GOT3 (cell line): ENCODE measurements around the gene MPG.
A peak's percentile ranks its signal among the peaks of the same experiment; 100 is the strongest.
"Not testable (repeated sequence)": the region's sequence is repeated elsewhere in the genome, so short reads cannot be mapped to it uniquely, and the experiment has no call there.

ENCODE experiments used
- DNase-seq: peaks from one replicate; lab custom pipeline; 2025; ENCODE audit warnings: mixed read lengths; lab: John Stamatoyannopoulos, UW

Gene MPG, protein sequence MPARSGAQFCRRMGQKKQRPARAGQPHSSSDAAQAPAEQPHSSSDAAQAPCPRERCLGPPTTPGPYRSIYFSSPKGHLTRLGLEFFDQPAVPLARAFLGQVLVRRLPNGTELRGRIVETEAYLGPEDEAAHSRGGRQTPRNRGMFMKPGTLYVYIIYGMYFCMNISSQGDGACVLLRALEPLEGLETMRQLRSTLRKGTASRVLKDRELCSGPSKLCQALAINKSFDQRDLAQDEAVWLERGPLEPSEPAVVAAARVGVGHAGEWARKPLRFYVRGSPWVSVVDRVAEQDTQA

DNA sequence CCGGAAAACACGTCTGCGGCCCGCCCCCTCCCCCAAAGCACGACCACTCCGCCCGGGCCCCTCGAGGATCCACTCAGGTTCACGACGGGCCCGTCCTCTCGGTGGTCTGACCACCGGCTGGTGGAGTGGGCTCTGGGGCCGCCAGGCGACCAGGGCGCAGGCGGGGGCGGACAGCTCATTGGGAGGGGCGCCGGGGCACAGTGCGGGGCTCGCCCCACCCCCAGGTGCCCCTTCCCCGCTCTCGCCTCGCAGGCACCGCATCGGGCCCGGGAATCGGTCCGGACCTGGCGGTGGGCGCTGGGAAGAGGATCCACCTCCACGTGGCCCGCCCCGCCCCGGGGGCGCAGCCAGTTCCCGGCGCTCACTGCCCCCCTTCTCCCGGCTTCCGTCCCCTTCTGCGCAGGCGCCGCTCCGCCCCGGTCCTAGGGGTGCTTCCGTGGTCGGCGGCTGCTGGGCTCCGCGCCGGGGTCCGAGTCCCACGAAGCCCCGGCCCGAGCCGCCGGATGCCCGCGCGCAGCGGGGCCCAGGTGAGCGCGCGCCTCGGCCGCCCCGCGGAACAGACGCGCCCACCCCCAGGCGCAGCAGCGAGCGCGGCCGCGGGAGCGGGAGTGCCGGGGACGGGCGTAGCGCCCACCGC is at the start of gene MPG:
Gene MPG (plus strand): TSS at position 419 of the 637 bp plus-strand sequence. CDS start 85 bp downstream, at position 504.
- peak; percentile 29 for DNase-seq

DNA sequence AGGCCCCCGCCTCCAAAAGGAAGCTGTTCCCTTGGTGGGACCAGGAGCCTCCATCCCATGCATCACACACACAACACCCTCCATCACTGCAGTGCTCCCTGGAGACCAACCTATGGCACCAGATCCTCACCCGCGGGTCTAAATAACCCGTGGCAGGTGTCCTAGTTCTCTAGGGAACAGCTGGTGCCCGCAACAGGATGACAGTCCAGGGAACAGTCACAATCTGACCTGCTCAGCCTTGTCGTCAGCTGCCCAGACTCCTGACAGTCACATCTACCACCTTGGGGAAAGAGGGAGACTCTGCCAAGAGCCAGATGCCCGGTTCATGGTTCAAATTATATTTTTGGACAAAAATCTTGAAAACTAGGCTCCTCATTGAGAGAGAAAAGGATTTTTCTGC is 47.4 kb upstream of the MPG start:
- DNase-seq: not testable (repeated sequence)

DNA sequence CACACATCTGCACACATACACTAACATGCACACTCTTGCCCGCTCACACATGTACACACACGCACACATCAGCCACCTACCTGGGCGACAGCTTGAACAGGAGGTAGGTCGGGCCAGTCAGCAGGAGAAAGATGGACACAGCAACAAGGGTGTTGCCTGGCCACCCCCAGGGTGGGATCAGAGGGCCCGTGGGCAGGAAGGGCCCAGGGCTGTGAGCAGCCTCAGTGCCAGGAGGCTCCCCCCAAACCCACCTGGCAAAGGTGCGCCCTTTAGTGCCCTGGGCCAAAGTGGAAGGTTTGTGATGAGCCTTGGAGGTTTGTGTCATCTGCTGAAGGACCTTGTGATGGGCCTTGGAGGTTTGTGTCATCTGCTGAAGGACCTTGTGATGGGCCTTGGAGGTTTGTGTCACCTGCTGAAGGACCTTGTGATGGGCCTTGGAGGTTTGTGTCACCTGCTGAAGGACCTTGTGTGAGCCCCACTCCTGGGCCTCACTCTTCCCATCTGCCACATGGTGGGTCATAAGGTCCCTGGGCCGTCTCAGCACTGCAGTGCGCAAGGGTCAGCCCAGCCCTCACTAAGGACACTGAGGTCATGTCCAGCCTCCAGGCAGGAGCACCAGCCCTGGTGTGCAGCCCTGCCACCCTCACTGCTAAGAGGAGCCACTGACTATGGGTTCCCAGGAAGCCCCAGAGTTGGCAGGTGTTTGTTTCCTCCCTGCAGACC is 44.7 kb upstream of the MPG start:
- not testable (repeated sequence) for DNase-seq

DNA sequence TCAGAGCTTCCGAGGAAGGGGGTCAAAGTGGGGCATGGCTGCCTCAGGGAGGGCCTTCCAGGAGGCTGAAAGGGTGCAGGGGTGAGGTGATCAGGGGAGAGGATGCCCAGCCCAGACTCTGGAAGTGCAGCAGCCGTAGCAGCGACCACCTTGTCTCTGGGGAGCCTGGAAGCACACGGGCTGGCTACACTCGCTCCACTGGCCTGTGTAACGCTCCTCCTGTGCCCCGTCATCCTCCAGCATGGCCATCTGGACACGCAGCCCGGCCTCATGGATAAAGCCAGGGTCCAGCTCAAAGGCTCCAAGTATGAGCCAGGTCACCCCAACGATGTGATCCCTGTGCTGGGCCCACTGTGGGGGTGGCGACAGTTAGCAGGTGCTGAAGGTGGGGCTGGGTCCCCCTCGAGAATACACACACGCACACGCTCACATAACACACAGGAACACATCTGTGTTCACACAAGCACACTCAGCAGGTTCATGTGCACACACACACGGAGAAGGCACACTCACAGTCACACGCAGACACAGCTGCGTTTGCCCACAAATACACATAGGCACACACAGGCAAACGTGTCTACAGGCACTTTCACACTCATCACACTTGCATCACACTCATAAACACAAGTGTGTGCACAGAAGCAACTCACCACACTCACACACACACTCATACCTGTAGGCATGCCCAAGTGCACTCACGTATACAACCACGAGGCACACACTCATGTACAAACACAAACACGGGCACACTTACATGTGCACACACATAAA is 44.0 kb upstream of the MPG start:
- DNase-seq: no peak

DNA sequence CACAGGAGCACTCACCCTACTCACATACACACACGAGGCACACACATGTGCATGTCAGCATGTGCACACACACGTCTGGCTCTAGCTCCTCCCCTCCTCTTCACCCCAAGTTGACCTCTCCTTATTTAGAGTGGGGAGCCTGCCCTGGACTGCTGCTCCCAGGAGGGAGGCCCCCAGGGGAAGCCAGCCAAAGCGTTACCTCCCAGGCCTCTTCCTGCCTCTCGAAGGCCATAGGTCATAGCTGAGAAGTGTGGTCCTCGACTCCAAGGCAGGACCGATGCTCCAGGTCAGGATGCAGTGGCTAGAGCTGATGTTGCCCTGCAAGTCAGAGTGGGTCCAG is 43.4 kb upstream of the MPG start:
- DNase-seq: no peak

DNA sequence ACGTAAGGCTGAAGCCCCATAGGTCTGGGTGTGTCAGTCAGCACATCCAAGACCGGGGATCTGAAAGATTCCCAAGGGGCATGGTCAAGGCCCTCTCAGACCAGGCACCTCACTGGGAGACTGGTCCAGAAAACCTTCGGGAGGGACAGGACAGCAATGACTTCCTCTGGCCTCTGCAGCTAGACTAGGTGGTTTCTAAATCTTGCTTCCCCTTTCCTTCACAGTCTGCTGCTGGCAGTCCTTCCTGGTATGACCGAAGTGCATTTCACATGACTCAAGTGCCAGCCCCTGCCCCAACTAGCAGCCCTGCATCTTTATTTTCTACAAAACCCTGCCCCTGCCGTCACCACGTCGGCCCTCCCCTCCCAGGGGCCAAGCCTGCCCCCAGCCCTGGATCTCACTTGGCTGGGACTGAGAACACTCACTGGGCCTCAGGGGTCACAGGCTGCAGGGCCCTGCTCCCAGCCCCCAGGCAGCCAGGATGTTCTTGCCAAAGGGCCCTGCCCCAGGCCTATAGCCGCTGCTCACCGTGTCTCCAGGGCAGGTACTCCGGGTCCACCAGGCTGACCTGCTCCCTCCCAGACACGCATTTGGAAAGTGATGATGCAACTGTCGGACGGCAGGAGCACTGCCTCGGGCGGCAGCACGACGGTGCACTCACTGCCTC is 42.9 kb upstream of the MPG start:
- DNase-seq: no peak

DNA sequence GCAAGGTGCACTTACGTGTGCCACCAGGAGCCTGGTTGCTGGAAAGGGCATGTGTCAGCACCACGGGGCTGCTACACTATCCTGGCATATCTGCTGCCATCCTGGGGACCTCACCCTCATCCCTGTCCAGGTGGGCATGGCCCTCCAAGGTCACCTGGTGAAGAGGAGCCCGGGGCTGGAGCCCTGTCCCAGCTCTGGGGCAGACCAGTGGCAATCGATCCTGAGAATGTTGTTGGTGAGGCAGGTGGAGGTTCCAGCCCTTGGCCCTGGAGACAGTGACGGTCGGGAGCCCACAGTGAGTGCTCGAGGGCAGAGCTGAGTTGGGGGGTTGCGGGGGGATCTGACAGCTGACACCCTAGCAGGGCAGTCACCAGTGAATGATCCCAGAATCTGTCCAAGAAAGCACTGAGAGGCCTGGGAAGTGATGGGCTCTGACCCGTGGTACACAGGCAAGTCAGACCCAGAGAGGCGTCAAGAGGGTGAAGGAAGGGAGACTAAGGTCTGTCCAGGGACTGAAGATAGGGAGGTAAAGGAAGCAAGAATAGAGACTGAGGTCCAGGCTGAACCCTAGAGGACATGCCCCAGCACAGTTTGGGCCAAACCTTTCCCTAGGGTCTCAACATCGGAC is 42.2 kb upstream of the MPG start:
- DNase-seq: no peak

DNA sequence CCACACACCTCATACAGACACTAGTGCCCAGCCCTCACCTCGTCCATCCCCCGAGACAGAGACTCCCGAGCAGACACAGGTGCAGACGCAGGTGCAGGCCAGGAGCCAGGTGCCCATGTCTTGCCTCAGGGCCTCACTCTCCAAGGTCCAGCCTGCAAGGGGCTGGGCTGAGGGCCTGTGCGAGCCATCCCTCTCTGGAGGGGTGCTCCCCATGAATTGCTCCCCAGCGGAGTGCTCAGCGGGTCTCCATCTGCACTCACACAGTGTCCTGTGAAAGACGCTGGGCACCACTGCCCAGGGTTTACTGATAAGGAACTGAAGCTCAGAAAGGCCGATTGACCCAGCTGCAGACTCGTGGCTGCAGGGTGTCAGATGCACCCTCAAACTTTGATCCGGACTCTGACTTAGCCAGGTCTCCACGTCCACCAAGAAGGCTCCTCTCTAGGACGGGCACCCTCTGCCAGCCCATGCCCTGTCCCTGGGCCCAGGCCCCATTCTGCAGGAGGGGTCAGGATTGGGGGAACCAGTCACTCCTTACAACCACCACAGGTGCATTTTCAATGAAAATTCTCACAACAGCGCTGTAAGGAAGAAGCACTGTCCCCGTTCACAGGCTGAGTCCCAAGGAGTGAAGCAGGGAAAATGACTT is 41.6 kb upstream of the MPG start:
- no peak for DNase-seq

DNA sequence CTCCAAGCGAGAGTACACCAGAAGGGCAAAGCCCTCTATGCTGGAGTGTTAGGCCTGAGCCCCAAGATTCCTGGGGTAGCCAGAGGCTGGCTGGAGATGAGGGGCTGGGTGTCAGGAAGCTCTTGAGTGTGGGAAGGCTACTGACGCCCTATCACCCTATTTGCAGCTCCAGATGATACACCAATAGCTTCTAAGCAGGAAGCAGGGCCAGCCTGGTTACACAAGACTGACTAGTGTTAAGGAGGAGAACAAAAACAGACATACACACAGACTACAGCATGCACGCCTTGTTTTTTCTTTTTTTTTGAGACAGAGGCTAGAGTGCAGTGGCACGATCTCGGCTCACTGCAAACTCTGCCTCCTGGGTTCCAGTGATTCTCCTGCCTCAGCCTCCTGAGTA is 40.5 kb upstream of the MPG start:
- no peak for DNase-seq

DNA sequence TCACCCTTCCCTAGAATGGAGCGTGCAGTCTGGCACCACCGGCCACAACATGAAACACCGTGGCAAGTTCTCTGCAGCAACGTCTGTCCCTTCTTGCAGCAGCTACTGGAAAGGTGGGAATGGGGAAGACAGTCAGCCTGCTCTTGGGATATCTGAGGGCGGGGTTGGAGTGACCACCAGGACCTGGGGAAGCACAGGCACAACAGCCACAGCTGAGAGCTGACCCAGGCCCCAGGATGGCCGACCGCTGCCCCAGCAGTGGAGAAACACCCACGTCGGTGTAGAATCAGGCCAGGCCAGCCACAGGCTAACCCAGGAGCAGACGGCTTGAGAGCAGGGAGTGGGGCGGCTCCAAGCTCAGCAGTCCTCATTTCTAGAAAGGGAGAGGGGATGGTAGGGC is 39.8 kb upstream of the MPG start:
- DNase-seq: not testable (repeated sequence)

DNA sequence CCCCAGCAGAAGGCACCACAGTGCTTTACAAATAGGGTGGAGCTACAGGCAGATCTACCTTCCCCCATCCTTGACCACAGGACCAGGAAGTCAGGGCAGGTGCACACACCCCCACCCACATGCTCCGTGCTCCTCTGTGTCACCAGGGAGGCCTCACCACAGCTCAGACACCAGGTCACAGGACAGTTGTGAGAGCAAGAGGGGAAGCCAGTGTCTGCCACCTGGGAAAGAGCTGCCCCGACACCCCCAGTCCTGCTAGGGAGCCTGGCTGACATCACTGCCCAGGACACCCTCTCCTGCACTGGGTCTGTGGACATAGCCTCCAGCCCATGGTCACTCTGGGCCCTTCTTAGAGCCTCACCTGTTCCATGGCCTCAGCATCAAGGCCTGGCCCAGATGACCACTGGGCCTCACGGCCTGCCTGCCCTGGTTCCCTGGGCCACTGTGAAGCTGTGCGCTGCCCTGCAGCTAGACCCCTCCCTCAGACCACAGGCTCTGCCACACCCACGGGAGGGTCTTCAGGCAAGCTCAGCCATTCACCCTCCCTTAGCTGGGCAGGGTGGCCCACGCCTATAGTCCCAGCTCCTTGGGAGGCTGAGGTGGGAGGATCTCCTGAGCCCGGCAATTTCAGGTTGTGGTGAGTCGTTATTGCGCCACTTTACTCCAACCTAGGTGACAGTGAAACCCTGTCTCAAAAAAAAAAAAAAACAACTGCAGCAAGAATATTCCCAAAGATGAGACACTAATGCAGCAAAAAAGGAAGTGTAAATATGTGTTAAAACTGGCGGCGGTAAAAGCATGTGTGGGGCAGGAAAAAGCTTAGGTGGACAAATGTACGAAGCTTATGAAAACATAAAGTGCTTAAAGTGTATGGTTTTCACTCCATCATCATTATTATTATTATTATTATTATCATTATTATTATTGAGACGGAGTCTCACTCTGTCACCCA is 38.8 kb upstream of the MPG start:
- DNase-seq: no peak

DNA sequence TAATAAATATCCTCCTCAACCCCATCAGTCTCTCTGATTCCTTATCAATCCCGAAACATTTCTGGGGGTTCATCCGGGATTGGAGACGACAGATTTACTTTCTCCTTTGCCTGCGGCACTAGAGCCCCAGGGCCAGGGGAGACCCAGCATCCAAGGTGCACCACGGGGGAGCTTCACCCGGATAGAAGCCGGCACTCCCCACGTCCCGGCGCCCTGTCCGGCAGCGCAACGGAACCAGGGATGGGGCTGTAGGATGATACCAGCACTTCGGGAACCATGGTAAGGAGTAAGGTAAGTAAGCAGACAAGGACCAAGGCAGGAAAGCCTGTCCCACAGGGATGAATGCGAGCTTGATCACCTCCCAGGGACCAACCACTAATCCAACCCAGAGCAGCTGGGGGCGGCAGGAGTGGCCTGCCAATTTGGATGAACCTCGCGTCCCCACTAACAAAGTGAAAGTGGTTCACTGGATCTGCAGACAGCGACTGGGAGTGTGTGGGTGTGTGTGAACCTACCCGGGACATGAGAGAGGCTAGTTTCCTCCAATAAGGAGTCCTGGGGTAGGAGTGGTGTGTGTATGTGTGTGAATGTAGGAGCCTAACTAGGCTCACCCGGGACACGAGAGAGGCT is 36.5 kb upstream of the MPG start:
- DNase-seq: no peak

DNA sequence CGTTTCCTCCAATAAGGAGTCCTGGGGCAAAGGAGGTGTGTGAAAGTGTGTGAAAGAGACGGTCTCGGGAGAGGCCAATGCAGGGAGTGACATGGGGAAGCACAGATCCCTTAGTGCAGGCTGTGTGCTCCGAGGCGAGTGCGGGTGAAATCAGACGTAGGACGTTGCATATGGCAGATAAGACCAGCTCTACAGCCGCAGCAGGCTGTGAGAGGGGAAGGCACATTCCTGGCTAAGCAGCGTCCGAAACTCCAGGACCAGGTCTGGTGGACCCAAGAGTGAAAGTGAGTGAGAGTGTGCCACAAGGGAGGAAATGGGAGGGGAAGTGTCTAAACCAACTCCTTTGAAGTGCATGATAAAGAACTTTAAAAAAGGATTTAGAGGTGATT is 36.0 kb upstream of the MPG start:
- DNase-seq: no peak

DNA sequence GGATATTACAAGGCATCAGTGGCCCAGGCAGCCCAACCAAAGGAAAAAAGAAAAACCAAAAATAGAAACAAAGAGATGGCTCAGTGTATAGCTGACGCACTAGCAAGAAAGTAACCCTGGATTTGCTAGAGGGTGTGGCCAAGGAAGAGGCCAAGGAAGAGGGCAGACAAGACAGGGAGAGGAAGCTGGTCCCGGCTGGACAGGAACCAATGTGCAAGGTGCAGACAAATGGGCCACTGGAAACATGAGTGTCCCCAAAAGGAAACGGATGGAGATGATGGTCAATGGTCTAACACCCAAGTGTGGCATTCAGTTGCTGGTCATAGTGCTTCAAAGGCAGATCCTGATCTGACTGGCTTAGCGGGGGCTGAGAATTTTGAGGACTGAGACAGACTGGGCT is 35.3 kb upstream of the MPG start:
- no peak for DNase-seq

DNA sequence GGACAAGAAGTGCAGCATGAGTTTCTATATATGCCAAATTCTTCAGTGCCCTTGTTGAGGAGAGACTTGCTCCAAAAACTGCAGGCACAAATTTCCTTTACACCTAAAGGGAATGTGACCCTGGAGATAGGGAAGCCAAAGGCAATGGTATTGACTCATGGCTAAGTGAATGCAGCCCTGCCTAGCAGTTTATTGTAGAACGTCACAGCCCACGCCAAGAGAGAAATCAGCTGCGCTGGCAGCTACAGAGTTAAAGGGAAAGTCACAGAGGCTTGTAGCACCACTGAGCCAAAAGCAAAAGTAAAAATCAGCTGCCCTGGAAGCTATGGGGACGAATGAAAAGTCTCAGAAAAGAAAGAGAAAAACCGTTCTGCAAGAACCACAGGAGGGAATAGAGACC is 34.7 kb upstream of the MPG start:
- no peak for DNase-seq

DNA sequence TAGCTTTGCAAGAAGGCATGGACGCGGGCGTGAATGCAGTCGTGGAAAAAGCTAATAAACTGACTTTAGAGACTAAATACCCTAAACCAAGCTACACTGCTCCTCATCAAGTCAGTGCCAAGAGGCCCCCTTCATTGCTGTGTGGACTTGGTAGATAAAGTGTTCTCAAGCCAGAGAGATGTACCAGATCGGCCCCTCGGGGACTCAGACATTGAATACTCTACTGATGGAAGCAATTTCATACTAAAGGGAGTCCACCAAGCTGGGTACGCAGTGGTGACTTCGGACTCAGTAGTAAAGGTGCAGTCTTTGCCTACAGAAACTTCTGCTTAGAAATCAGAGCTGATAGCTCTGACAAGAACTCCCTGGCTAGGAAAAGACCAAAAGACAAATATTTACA is 33.4 kb upstream of the MPG start:
- DNase-seq: no peak

DNA sequence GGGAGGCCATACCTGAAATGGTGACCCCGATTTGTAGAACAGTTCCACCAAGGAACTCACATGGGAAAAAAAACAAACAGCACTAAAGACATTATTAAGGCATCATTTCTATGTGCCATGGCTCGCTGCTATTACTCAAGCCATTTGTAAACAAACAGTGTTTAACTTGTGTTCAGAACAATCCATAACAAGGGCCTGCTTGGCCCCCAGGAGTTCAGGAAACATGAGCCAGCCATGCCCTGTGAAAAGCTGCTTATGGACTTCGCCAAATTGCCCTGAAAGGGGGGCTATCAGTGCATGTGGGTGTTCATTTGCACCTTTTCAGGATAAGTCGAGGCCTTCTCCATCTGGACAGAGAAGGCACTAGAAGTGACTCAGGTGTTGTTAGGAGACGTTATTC is 32.6 kb upstream of the MPG start:
- DNase-seq: no peak

DNA sequence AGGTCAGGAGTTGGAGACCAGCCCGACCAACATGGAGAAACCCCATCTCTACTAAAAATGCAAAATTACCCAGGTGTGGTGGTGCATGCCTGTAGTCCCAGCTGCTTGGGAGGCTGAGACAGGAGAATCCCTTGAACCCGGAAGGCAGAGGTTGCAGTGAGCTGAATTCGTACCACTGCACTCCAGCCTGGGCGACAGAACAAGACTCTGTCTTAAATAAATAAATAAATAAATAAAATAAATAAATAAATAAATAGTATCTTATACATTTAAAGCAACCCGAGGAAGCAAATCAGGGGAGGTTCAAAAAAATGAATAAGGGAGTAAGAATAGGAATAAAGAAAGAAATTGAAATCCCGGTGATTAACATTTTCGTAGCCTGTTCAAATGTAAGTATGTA is 31.5 kb upstream of the MPG start:
- DNase-seq: not testable (repeated sequence)

DNA sequence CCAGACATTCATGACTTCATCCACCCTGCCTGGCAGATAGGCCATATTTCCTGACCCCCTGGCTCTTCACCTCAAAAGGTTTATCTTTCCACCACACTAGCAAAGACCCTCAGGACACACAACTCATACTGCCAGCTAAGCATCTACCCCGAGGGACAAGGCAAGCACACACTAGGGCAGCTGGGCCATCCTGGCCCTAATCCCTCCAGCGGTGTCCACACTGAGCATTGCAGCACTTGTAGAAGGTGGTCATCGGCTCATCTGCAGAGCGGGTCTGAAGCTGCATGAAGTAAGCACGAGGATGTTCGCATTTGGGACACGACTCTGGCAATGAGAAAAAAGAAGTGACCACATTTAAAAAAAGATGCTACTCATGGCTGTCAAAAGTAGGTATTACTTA is 30.8 kb upstream of the MPG start:
- no peak for DNase-seq
